ENCODE measurements around the gene RPGRIP1L.

The RPGRIP1L gene

DNA sequence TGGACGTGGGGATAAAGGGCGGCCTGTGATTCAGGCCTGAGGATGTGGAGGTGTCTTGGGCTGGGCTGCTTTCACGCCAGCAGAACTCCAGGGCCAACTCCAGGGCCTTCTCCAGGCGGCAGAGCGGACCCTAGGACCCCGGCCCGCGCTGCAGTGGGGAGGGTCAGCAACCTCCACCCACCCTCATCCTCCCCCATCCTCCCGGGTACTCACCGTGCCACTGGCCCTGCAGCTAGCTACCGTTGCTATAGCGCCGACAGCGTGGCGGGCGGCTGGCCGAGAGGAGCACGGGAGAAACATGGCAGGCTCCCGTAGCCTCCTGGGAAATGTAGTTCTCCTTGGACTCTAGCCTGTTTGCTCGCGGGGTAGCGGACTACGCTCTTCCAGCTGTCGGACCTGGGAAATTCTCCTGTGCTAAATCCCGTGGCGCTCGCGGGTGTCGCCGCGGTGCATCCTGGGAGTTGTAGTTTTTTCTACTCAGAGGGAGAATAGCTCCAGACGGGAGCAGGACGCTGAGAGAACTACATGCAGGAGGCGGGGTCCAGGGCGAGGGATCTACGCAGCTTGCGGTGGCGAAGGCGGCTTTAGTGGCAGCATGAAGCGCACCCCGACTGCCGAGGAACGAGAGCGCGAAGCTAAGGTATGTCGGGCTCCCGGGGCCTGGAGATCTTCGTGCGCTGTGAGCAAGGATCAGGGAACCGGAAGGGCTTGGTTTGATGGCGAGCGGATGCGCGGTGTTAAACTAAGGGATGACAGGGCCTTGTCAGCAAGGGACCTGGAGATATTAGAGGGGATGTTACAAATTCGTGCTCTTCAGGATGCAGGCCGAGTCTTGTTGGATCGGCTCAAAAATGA lies at the start of gene RPGRIP1L, which contains the start of gene FTO:
Gene RPGRIP1L, minus strand, starts transcription at position 270 of the 855 bp plus-strand sequence. CDS start 3,136 bp downstream, outside the sequence.
Gene FTO, plus strand, starts transcription at position 567 of the 855 bp plus-strand sequence.
- DNase-seq, result peak; percentile 96

DNA sequence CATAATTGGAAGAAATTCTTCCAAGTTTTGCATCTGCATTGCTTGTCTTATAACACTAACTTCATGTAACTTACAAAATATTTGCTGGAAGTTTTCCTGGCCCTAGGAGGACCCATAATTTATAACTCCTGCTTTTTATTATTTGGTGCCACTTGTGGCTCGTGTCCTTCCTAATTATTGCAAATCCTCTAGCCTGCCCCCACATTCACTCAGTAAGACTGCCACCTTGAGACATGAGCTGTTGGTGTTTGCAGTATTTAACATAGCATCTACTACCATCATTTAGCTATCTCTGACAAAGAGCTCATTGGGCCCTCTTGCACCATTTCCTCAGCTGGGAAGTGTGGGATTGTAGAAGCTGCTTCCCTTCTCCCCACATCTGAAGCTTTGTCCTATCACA lies 49.8 kb upstream of the RPGRIP1L start:
- no peak for DNase-seq

DNA sequence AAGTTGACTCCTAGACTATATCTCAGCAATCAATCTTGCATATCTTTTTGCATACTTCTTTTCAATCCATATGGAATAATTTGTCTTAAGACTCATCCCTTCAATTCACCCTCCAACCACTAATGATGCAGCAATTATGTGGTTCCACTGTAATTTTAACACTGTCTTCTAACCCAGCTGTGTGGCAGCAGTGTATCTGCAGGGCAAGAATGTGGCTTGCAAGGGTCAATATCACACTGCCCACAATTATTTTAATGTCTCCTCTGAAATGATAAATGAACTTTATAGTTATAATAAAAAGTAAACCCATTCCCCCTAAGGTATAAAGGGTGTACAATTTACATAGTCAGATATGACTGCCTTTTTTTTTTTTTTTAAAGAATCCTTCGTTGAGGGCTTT lies 48.9 kb upstream of the RPGRIP1L start:
- no peak for DNase-seq

DNA sequence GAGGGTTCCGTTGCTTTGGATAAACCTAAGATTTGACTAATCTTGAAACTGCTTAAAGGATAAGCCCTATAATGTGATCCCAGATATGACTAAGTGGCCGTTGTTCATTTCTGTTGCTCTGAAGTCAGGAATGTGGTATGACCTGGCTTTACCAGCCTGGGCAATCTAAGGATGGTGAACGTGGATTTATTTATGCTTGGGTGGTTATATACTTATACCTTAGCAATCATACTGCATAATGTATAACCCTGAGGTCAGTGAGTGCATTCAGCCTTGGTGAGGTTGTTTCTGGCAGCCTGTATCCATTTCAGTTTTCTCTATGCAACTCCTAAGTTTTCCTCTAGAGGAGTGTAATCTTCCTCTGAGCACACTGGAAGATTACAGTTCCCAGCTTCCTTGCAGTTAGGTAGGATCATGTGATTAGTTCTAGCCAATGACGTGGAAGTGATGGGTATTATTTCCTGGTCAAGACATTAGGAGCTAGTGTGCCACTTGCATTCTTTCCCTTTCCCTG lies 42.2 kb upstream of the RPGRIP1L start:
- DNase-seq, result no peak

DNA sequence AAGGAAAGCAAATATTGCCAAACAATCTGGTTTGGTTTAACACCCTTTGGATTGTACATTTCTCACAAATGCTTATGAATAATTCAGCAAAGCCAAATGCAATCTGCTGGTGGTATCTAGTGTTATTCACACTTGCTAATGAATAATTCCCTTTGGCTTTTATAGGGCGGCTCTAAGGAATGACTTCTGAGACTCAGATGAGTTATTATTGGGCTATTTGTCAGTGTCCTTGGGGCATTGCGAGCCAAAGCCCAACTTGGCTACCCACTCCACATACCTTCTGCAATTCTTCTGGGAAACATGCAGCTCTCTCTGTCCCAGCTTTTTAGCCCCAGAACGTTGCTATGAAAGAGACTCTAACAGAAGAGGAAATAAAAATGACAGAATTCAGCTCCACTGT lies 41.4 kb upstream of the RPGRIP1L start:
- no peak for DNase-seq

DNA sequence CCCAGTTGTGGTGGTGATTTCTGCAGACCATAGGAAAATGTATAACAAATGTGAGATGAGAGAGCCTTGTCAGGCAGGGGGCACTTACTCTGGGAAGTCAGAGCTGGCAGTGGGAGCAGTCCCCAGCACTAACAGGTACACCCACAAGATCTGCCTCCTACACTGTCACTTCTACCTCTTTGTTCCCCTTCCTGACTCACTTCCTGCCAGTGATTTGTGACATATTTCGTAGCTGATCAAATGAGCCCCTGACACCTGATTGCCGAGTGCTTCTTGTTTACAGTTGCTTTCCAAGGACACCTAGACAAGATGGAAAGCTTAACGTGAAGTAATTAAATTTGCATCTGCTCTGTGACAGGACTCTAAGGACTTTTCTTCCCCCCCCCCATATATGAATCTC lies 40.8 kb upstream of the RPGRIP1L start:
- no peak for DNase-seq

DNA sequence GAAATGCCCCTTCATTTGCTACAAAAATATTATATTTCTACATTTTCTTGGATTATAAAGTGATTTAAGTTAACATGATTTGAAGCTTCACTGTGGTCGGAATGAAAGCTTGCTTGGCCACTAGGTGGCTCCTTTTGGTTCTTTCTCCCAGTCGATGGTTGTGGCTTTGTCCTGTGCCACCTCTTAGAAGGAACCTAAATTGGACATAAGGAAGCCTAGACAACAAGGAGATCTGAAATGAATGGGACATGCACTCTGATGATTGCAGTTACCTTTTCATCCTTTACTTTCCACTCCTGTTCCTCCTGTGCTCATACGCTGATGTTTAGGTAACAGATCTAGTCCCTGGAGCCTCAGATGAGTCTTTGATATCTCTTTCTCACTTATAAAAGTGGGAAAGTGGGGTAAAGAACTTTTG lies 39.5 kb upstream of the RPGRIP1L start:
- DNase-seq, result no peak

DNA sequence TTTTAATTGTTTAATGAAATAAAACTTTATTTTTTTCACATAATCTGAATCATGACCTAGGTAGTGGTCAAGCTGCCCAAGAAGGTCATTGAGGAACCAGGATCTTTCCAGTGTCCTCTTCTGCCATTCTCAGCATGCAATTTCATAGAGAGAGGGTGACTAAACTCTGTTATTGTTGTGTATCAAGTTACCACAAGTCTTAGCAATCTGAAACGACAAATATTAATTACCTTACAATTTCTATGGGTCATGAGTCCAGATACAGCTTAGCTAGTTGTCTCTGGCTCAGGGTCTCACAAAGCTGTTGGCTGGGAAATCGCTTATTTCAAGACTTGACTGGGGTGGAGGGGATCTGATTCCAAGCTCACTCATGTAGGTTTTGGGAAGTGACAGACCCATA lies 37.9 kb upstream of the RPGRIP1L start:
- DNase-seq, result no peak

DNA sequence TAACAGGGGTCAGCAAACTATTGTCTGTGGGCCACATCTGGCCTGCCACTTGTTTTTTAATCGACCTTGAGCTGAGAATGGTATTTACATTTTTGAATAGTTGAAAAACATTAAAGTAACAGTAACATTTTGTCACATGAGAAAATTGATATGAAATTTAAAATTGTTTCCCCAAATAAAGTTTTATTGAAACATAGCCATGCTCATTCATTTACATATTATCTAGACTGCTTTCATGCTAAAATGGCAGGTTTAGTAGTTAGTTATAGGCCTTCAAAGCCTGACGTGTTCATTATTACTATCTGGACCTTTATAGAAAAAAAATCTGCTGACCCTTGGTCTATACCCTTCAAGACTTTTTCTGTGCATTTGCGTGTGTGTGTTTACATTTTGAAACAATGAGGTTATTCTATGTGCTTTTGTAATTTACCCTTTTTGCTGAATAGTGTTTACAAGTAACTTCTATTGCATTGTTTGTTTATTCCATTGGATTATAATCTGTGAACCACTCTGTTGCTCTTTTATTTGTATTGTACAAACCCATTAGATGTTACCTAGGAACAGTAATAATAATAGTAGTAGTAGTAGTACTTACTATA lies 37.4 kb upstream of the RPGRIP1L start:
- no peak for DNase-seq

DNA sequence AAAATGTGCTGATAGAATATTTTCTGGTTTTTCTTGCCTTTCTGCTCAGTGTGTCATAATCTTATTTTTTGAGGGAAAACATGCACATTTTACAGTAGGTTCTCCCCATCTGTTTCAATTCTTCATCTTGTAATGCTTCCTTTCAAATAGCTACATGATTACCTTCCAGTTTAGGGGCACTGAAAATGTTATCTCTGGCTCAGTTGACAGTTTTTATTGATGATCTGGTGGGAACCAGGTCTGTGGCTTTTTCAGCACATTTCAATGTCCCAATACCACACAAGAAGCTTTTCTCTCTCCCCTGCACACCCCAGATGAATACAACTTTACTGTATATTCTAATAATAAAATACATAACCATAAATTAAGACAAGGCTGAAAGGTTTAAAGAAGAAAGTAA lies 36.8 kb upstream of the RPGRIP1L start:
- no peak for DNase-seq

DNA sequence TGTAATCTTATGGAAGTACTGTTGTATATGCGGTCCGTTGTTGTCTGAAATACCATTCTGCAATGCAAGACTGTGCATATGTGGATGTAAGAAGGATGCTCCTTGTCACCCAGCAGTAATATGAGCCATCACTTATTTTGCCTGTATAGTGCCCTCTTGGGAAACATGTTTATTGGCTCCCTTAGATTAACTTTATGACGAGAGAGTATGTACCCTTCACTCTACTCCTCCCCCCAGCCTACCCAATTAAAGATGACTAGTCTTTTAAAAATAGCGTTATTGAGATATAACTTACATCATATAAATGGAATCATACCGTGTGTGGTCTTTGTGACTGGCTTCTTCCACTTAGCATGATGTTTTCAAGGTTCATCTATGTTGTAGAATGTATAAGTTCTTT lies 33.9 kb upstream of the RPGRIP1L start:
- DNase-seq, result no peak

DNA sequence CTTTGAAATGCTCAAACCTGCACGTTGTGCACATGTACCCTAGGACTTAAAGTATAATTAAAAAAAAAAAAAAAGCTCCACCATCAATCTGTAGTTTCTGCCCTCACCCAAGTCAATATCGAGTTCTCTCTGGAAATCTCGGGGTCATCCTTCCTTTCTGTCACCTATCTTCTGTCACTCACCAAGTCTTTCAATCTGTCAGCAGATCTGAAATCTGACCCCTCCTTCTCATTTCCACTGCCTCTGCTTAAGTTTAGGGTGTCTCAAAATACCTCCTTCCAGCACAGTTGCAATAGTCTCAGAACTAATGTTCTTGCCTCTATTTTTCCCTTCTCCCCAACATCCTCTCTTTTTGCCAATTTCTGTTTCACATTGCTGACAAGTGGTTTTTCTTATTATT lies 32.6 kb upstream of the RPGRIP1L start:
- DNase-seq, result no peak

DNA sequence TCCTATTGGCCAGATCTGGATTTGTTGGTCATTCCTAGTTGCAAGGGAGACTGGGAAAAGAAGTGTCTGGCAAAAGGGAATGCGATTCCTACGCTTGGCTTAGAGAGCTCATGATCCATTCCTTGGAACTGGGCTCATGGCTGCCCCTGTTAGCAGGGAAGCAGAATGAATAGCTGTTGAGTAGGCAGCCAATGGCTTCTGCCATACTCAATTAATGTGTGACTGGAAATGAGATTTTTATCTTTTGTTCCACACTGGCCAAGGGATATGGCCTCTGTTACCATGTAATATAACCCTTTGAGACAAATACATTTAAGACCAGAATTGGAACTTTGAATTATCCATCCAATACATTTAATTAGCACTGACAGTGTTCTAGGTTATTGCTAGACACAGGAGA lies 31.2 kb upstream of the RPGRIP1L start:
- DNase-seq, result no peak

DNA sequence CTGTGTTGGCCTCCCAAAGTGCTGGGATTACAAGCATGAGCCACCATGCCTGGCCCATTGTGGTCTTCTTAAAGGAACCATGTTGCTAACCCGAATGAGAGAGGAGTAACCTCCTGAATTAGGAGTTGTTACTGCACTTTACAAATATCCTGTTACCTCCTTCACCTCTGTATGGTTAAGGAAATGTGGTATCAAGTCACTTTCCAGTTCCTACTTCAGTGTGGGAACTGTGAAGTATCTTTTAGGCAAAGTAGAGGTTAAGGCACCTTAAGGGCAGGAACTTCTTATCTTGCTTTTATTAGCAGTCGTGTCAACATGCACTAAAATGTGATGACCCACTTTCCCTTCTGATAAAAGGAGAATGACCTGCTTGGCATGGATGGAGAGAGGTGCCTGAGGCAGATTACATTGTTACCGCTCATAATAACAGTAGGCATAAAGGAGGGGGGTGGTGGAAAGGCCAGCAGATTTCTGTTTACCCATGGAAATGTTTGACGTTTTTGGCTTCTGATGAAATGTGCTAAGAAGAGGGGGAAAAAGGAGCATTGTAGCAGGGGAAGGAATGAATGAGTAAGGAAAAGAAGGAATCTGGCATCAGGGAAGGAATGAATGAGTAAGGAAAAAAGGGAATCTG lies 28.8 kb upstream of the RPGRIP1L start:
- no peak for DNase-seq

DNA sequence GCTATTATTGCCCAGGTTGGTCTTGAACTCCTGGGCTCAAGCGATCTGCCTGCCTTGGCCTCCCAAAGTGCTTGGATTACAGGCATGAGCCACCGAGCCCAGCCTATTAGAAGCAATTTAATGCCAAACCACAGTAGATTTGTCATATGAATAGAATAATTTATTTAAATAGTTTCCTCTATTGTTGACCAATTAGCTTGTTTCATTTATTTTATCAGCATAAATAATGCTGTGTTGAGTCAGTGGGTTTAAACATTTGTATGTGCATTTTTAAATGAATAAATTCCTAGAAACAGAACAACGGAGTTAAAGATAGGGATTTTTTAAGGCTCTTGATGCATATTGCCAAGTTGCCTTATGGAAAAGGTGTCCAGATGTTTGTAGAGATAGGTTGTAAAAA lies 27.0 kb upstream of the RPGRIP1L start:
- DNase-seq, result no peak

DNA sequence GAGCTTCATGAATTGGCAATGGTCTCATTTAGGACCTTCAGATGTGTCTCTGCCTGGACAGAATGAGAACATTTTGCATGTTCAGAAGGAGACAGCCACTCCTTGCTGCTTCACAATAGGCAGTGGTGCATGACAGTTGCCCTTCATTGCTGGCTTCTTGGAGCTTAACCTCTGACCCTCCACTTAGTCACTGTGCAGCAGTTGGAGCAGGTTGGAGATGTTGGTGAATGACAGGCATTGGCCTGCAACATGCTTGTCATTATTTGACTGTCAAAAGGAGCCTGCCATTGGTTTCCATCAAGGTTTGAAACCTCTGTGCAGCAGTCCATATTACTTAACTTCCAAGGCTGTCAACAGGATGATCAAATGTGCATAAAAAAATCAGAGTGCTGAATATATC lies 23.0 kb upstream of the RPGRIP1L start:
- no peak for DNase-seq

DNA sequence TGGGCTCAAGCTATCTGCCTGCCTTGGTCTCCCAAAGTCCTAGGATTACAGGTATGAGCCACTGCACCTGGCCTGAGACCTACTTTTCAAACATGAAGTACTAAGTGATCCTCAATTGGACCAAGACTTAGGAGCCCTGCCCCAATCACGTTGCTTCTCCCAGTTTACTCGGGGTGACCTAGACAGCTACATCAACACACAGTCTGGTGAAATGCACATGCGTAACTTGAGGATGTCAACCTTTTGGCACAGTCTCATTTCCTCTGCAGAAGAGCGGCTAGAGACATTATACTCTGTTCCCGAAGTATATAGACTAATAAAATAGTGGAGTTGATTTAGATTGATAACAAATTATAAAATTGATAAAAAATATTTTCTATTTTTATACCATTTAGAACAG lies 17.4 kb upstream of the RPGRIP1L start:
- DNase-seq, result no peak

DNA sequence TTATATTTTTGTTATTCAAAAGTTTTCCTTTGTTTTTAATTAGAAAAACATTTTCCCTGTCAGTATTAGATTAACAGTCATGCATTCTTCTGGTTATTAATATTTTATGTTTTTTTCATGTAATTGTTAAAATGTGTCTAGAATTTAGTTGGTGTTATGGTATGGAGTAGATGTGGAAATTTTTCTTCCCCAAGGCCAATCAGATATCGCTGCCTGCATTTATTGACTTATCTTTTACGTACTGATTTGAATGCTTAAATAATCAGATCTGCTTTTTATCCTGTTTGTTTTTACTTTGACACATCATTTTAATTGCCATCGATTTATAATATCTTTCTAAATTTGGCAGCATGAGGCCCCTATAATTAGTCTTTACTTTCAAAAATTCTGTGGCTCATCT lies 13.9 kb upstream of the RPGRIP1L start:
- DNase-seq, result no peak

DNA sequence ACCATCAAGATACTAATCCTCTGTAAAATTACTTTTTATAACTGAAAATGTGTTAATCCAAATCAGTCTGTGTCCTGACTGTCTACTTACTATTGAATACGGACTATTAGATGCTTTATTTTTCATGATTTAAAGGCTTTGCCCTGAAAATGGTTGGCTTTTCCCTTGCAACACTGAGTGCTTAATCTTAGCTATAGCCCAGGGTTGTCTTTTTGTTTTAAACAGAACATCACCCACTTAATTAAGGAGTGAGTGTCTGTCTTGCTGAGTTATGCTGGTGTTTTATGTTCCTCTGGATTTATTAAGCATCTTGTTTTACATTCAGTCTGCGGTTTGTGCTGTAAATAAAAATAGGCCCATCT lies 11.3 kb upstream of the RPGRIP1L start:
- no peak for DNase-seq

DNA sequence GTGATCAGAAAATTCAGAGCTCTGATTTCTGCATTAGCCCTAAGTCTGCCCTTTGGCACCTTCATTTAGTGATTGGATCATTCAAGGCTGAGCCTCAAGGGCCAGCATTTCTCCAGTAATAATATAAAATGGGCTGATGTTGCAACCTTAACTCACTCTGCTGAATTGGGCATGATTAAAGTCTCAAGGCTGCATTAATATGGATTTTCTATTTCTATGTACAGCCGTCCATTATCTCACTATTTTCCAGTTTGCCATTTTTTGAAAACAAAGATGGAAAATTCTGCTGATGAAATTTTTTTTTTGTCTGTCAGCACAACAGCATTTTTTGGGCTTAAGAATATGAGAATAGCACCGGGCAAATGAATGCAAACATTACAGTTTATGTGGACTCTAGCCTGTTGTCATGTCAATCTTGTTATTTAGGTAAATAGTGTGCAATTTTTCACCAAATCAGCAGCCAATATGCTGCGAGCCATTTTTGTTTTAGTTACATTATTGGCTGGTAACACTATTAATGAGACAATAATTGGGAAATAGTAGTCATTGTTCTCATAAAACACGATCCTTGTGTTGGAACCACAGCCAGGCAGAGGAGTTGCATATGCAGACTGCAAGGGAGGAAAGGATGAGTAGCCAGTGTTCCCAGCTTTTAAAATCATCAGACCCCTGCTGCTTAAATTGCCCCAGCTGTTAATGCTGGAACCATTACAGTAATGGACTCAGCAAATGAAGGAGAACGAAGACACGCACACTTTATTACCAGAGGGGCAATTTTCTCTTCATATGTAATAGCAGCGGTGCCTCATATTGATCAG lies 10.8 kb upstream of the RPGRIP1L start:
- DNase-seq, result no peak

DNA sequence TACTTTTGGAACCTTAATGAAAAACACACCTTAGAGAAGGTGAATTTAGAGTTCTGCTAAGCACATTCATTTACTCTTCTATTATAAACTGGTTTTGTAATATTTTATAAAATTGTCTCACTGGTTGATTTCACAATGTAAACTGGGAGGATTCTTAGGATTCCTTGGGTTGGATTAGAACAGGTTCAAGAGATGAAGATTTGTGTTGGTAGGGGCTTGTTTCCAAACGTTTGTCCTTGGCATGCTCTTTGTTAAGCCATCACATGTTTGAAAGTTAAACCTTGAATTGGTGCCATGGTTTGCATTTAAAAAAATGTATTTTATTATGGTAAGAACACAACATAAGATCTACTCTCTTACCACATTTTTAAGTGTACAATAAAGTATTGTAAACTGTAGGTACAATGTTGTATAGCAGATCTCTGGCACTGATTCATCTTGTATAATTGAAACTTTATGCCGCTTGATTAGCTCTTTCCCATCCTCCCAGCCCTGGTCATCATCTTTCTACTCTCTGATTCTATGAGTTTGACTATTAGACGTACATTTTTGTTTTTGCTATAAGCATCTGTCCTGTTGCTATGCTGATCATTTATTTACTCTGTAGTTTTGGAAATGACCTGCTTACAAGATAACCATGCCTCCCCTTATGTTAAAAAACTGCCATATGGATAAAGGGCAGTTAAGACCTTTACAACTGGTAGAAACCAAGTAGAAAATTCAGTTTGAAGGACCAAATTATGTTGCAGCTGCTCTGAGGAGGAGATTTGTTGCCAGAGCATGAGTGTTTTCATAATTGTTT lies 9.9 kb upstream of the RPGRIP1L start:
- DNase-seq, result no peak

DNA sequence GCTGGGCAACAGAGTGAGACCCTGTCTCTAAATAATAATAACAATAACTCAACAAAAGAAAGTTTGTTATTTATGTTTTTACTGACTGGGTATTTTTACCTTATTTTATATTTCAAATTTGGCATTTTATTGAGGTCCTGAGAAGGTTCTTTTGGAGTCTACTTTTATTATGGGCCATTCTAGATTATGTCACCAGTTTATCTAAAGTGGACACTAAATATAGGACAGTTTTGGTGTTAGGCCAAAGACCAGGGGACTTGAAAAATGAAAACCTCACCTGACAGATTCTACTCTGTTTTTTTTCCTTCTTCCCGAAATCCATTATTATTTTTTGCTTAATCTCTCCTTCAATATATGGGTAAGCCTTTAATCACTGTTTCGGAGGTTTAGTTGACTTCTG lies 8.4 kb upstream of the RPGRIP1L start:
- no peak for DNase-seq

Data from T1000 (cell line).